Fibroblast of mammary gland (primary cell): ENCODE results near the gene GPX4.
A peak's percentile ranks its signal among the peaks of the same experiment; 100 is the strongest.

Experiments used
- DNase-seq: peaks from one replicate; pipeline ENCODE4 v3.0.0-alpha.2; 2010; ENCODE audit warnings: low read depth
- H3K4me3 ChIP-seq: 2 replicates; pipeline ENCODE4 v1.5.1; 2011; ENCODE audit warnings: low read depth, mild to moderate bottlenecking, low read length, moderate library complexity; ENCODE audit not compliant: control insufficient read depth
- CTCF ChIP-seq: conservative IDR thresholded peaks from 2 replicates; pipeline ENCODE4 v1.5.1; 2011; ENCODE audit warnings: low read depth, low read length, inconsistent platforms; ENCODE audit not compliant: control insufficient read depth, insufficient read depth

The GPX4 gene

GRCh38 chr19:1102407-1103131, 1.2 kb upstream of the GPX4 start:
- DNase-seq, result peak; percentile 100
- TF ChIP-seq CTCF, result no peak
- H3K4me3 ChIP-seq, result no peak overlapping the region

- H3K4me3 ChIP-seq, result peak overlapping the region; percentile 16
- TF ChIP-seq CTCF, result no peak
- peak; percentile 66 for DNase-seq
Measured at GRCh38 chr19:1103132-1103707, 574 bp upstream of the GPX4 start.

- peak overlapping the region; percentile 61 for H3K4me3 ChIP-seq
- peak; percentile 76 for DNase-seq
- TF ChIP-seq CTCF, result no peak
Measured at GRCh38 chr19:1104311-1105007, 665 bp downstream of the GPX4 start.

GRCh38 chr19:1105008-1105872, 1.4 kb downstream of the GPX4 start:
- peak; percentile 55 for DNase-seq
- no peak for TF ChIP-seq CTCF
- peak overlapping the region; percentile 61 for H3K4me3 ChIP-seq

- DNase-seq, result no peak
- H3K4me3 ChIP-seq, result no peak overlapping the region
- no peak for TF ChIP-seq CTCF
Measured at GRCh38 chr19:1105873-1106840, 2.4 kb downstream of the GPX4 start.
